Bone marrow (tissue), 2 donors: ENCODE measurements around the gene PSMB11.

Experiments
- DNase-seq, 2 donors: peaks; one replicate each; lab custom pipeline; 2025; lab: John Stamatoyannopoulos, UW

Gene PSMB11

DNA sequence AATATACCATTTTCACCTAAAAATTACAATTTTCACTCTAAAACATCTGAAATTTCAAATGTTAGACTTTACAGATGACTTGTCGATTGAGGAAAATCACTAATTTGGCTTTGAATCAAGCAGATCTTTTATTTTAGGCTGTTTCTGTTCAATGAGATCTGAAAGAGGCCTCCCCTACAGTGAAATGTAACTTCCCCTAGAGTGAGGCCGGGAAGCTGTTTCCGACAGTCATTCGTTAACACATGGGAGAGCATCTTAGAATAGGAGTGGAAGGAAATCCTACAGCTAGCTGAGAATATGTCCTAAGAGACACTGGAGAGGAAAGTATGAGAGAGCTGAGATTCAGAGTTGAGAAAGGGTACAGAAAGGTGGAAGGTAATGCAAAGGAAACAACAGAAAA is 26.4 kb upstream of the PSMB11 start:
- DNase-seq = no peak

DNA sequence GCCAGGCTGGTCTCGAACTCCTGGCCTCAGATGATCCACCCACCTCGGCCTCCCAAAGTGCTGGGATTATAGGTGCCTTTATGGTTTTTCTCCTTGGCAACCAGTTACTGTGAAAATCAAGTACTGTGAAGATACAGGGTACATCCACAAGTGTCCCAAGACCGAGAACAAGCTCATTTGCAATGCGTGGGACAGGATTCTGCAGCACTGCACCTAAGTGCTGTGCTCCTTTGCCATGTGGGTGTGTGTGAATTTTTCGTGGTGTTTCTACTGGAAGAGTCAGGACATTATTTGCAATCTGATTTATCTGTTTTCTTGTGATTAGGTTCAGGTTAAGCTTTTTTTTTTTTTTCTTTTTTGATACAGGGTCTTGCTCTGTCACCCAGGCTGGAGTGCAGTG is 24.9 kb upstream of the PSMB11 start:
- DNase-seq = no peak

DNA sequence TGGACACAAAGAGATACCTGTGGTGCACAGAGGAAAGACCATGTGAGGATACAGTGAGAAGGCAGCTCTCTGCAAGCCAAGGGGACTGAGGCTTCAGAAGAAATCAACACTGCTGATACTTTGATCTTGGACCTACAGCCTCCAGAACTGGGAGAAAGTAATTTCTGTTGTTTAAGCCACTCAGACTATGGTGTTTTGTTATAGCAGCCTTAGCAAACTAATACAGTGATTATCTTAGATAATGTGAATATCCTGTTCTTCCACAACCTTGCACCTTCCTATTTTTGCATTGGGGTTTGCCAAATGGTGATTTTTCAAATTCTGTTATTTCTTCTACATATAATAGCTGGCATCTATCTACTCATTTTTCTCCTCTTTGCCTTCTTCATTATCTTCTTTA is 23.9 kb upstream of the PSMB11 start:
- DNase-seq = no peak

DNA sequence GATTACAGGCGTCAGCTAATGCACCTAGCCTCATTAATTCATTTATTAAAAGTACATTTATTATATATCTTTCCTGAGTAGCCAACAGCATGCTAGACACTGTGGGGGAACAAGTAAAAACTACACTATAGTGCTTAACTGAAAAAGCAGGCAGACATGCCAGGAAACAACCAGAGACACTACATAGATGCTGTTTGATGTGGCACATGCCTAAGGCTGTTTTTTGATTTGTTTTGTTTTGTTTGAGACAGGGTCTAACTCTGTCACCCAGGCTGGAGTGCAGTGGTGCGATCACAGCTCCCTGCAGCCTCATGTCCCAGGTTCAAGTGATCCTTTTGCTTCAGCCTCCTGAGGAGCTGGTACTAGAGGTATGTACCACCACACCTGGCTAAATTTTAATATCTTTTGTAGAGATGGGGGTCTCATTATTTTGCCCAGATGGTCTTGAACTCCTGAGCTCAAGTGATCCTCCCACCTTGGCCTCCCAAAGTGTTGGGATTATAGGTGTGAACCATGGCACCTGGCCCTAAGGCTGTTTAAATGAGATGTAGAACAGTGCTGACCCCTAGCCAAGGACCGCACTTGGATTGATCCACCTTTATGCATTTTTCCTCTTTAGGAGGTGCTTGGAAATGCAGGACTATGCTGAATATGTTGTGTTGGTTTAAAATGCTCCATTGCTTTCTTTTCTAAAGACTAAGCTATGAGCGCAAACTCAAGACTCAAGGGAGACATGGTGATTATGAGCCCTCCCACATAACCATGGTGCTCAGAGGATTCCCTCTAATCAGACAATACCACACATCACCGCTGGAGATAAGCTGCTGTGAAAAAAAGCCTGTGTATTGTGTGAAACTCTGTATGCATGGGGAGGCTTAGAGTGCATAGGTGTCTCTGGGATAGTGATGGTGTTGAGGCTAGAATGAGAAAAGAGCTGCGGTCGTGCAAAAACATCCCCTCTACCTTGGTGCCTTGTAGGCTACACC is 21.6 kb upstream of the PSMB11 start:
- DNase-seq = no peak

DNA sequence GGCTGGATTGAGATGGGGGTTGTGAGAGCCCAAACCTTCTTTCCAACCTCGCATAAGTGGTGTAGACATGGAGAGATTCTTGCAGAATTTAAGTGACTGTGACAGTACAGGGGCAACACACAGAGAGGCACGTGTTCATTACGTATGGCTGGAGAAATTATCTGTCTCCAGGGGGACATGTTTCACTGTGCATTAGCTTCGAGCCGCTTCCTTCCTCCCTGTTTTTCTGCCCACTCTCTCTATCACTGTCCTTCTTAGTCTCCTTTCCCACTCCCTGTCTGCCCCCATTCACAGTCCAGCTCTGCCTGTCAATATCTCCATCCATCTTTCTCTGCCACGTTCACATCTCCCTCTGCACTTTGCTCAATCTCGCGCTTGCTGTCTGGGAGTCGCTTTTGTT is 20.6 kb upstream of the PSMB11 start:
- DNase-seq = no peak

DNA sequence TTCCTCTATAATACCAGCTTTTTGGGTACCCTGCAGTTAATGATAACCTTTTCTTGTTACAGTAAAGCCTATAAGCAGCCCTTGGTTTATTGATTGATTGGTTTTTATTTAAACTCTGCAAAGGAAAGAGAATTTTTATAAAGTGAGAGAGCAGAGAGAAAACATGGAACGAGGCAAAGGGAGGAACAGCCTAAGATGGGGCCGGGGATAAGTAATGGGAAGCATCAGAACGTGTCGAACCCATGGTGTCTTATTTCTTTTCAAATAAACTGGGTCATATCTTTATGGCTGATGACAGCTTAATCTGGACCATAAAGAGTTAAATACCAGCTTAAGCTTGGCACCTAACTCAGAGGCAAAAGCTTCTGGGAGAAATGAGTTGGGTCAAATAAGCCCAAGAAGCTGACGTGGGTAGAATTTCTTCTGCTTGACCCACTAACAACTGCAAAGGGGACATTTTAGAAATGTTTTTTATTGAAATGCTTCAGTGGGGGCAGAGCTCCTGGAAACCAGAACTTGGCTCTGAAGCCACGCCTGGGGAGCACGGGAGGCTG is 20.0 kb upstream of the PSMB11 start:
- no peak for DNase-seq

DNA sequence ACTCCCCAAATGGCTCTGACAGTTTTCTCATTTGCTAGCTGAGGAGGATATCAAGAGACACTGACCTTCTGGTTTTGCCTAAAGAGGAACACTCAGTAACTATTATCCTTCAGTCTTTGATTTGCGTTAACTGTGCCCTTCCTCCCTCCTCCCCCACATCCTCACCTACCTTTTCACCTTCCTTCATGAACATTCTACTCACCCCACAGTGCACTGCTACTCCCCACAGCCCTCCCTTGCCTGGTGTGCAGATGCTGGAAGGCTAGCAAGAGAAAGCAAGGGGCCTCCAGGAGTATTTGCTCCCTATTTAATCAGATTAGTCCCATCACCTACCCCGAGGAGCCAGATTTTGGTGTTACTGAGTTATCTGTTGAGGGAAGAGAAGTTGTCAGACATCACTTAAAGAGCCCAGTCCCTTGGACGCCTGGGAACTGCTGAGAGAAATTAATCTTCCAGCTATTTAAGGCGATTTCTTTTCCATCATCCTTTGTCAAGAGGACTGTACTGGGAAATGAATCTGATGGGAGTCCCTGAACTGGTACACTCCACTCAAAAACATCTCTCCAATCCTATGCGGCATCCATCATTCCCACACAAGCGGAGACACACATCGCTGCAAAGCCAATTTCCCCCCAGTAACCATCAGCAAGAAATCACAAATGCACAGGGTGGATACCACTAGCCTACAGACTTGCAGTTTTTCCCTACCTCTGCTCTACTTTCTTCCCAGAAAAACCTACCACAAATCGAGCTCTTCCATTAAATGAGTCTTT is 18.8 kb upstream of the PSMB11 start:
- no peak for DNase-seq

DNA sequence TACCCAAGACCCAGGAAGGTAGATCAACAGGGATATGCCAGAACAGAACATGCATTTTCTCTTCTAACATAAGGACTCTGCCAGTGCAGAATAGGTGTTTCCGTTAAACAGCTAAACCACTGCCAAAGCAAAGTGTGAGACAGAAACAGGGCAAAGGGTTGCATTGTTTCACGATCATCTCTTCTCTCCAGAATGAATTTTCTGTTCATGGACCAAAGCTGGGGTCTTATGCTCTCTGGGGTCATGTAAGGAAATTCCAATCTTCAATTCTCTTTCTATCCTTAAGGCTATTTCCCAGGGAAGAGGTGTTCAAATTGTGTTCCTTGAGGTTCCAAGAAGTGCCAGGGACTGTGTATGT is 18.2 kb upstream of the PSMB11 start:
- no peak for DNase-seq

DNA sequence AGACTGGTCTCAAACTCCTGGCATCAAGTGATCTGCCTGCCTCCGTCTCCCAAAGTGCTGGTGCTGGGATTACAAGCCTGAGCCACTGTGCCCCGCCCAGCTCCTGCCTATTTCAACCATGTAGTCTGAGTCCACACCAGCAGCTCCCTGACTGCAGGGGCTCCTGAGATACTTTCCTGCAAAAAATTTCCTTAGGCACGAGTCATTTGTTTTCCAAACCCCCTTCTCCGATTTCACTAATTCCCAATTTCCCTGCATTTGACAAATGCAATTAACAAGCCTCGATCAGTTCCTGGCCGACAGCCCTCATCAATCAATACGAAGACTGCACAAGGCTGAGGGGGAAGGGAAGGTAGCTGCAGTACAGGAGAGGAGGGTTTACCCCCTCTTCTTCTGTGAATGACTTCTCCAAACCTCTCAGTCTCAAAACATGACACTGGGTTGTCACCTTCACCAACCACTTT is 17.4 kb upstream of the PSMB11 start:
- DNase-seq = no peak

DNA sequence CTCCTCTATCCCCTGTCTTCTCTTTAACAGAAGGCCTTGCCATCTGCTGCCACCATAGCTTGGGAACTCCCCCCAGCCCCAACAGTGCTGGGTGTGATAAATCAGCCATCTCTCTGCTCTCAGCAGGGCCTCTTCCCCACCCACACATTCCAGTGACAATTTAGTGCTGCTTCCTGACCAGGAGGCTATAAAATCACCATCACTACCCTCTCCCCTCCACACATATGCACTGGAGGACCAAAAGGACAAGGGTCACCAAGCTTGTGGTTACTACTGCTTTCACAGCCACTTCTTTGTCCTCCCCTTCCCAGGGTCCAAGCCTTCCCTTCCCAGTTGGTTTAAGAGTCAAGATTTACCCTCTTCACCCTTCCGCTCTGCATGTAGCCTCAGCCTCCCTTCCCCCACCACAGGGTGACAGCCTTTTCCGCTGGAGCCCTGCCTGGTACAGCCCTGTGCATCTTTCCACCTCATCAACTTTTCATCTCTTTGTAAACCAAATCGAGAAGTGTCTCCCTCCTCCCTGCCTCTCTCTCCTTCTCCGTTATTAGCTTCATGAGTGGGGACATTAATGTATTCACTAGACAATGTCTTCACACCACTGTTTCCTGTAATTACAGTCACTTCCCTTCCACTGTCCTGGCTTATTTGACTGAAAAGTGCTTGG is 16.7 kb upstream of the PSMB11 start:
- DNase-seq = no peak

DNA sequence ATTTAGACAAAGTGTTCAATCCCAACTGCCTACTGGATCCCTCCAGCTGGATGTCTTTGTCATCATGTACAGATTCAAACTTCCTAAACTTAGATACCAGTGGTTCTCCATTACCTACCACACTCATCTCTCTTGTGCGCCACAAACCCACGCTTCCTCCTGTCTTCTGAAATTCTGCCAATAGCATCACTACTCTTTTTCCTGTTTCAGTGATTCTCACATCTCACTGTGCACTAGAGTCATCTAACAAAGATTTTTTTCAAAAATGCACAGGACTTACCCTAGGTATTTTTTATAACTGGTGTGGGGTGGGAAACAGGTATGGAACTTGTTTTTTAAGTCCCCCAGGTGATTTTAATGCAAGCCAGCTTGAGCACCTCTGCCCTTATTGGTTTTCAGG is 13.2 kb upstream of the PSMB11 start:
- DNase-seq = no peak

DNA sequence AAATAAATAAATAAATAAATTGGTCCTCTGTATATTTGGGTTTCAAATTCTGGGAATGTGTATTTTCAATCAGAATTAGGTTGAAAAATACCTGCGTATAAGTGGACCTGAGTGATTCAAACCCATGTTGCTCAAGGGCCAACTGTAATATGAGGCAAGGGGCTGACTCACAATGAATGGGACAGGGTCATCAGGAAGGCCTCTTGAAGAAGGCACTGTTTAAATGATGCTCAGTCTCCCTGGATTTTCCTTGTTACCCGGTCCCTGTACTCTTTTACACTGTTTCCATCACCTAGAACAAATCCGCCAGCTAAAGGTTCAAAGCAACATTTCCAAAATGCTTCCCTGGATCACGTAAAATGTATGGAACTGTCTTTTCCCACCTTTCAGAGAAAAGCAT is 11.1 kb upstream of the PSMB11 start:
- no peak for DNase-seq

DNA sequence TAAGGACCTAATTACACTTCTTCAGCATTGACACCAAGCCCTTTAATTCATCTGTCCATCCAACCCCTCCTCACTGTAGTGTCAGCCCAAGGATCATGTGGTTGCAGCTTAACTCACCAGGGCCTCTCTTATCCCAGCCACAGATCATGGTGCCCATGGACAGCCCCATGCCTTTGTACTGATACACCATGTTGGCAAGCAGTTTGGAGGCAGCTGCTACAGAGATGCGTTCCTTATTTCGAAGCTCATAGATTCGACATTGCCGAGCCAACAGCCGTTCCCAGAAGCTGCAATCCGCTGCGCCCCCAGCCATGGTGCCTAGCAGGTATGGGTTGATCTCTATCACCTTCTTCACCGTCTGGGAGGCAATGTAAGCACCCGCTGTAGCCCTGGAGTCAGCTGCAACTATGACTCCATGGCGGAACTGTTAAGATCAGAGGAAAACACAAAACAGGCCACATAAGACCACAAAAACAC is 8.7 kb upstream of the PSMB11 start:
- DNase-seq = no peak

DNA sequence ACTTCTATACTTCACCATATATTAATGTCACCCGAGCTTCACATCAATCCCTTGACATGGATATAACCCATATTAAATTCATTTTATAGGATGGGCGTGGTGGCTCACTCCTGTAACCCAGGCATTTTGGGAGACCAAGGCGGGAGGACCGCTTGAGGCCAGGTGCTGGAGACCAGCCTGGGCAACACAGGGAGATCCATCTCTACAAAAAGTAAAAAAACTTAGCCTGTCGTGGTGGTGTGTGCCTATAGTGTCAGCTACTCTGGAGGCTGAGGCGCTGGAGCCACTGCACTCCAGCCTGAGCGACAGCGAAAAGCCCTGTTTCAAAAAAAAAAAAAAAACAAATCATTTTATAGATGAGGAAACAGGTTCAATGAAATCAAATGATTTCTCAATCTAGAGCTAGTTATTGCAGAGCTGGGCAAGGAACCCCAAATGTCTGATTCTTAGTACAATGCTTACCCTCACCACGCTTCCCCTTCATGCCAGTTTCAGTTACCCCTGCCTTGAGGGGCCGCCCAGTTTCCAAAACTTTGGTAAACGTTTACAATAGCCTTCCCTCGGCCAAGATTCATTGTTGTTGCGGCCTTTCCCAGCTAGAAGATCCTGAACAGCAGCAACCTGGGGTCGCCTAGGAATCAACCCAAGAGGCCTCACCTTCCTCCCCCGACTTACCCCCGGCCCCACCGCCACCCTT is 8.1 kb upstream of the PSMB11 start:
- DNase-seq = no peak

DNA sequence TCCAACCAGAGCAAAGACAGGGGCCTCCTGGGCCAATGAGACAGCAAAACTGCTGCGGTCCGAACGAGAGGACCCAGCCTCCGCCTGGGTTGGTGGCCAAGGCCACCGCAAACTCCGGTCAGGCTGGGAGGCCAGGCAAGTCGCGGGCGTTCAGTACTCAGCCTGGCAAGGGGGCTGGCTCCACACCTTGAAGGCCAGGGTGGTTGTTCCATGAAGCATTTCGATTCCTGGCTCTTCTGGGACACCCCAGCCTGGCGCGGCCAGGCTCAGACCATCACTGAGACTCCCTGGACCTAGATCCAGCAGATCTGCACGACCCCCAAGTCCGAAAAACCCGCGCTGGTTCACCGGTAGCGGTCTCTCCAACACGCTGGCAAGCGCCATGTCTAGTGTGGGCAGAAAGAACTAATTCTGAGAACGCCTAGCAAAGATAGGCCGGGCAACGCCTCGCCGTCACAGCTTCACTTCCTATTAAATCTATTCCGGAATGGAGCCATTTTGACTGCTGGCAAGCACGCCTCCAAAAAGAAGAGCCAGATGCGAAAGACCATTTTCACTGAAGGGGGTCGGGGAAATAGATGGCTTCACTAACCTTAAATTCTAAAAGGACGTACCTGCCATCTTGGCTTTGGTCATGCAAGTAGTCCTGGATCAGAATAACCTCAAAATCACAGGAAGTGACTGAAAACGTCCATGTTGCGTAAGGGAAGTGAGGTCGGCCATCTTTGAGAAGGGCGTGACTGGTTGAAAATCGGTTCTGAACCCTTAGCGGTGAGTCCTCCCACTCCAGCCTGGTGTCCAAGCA is 7.3 kb upstream of the PSMB11 start, which contains the start of gene PSMB5:
PSMB5 (minus strand) TSS at position 403 of the 805 bp plus-strand sequence; CDS start at position 384, 19 bp downstream.
- DNase-seq = no peak

DNA sequence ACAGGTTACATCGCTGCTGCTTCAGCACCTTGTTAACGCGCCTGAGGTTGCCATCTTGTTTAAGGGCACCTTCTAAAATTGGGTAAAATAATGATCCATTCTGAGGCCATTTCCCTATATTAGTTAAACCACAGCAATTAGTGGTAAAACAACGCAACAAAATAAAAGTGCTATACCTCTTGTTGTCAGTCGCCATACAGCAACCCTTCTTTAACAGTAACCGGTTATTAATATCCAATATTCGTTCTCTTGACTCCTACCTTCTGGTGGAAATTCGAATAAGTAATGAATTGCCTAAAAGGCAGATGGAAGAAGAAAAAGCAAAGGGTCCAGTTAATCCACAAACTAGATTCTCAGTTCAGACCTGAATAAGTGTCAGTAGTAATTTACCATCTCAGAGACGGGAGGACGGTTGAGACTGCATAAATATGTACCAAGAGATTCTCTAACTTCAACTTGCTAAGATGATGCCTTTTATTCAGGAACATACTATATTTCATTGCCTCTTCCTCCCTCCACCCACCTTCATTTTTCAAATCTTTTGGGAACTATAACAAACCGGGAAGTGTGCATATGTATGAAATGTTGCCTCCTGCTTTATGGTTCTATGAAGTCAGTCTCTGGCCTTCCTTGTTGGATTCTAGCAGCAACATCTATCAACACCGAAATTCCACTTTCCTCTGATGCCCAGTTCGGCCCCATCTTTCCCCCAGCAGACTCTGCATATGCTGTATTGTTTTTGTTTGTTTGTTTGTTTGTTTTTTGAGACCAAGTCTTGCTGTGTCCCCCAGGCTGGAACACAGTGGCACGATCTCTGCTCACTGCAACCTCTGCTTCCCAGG is 6.5 kb upstream of the PSMB11 start:
- no peak for DNase-seq

DNA sequence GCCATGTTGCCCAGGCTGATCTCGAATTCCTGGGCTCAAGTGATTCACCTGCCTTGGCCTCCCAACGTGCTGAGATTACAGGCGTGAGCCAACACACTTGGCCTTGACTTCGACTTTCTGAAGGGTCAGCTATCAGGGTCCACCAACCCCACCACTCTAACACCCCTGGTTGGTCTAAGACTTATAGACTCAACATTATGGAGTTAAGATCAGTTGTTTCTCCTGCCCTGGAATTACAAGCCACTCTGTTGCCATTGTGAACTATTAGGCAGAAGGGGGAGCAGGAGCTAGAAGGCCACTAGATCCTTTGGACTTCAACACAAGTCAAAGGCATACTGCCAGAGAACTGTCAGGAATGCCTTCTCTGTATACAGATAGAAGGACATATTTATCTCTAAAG is 1.9 kb upstream of the PSMB11 start:
- no peak for DNase-seq

DNA sequence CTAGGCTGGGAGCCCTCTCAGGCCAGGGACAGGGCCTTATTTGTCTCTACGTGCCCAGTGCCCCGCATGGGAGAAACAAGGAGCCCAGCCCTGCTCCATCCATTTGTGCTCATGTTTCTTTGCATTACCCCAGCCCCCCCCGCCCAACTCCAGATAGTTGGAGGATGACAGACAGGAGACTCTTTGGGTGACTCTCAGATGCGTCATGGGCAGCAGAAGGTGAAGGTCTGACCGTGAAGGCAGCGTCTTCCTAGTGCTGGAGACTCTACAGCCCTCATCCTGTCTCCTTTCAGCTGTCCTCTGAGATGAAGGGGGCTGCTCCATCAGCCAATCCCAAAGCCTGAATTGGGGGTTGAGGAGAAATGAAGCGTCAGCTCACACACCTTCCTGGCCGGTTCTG is 283 bp upstream of the PSMB11 start:
- no peak for DNase-seq

DNA sequence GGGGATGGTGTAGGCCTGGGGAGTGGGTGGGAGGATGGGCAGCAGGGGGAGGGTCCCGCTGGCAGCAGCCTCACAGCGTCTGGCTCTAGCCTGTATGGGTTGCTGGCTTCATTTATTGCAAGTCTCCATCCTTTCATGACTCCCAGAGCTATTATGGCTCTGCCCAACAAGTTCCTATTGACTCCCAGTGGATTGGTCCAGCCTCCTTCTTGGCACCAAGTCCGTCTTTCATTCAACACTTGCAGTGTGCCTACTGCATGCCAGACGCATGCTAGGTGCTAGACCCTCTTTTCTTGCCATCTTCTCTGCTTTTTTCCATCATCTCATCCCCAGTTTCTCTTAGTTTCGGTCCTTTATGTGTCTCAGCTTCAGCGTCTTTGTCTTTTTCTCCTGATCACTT is 1.1 kb downstream of the PSMB11 start:
- no peak for DNase-seq

DNA sequence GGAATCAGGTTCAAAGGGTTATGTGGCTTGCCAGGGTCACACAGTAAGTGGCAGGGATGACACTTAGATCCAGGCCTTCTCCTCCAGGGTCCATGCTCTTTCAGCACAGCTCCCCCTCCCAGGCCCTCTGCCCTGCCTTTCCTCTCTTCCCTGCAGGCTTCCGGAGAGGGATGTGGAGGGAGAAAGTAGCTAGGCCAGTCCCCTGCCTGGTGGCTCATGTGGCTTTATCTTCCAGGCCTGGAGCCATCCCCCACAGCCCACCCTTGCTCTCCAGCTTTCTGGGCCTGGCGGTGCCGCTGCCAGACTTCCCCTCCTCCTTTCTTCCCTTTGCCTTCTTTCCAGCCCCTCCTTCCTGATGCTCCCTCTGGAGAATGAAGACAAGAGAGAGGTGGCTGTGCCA is 1.7 kb downstream of the PSMB11 start:
- DNase-seq = no peak
